ENCODE measurements around the gene CSNK1D.

Gene CSNK1D

GRCh38 chr17:82226809-82227628 lies 46.5 kb downstream of the CSNK1D start:
- no peak overlapping the region for H3K4me3 ChIP-seq (ENCODE audit: low read depth, low read length)
- no peak for TF ChIP-seq CTCF (conservative IDR thresholded peaks at IDR 0.05; ENCODE audit: low read depth, low read length)

GRCh38 chr17:82226146-82226808 lies 47.2 kb downstream of the CSNK1D start:
- TF ChIP-seq CTCF (conservative IDR thresholded peaks at IDR 0.05; ENCODE audit: low read depth, low read length): no peak
- no peak for DNase-seq (ENCODE audit: low read depth)
- H3K4me3 ChIP-seq (ENCODE audit: low read depth, low read length): no peak overlapping the region

More at GRCh38 chr17:82226809-82227628, 46.5 kb downstream of the CSNK1D start:
- DNase-seq (ENCODE audit: low read depth): no peak

- TF ChIP-seq CTCF (conservative IDR thresholded peaks at IDR 0.05; ENCODE audit: low read depth, low read length): no peak
- DNase-seq (ENCODE audit: low read depth): no peak
- no peak overlapping the region for H3K4me3 ChIP-seq (ENCODE audit: low read depth, low read length)
Observed at GRCh38 chr17:82225368-82226029, 48.0 kb downstream of the CSNK1D start.

- DNase-seq (ENCODE audit: low read depth): no peak
- no peak overlapping the region for H3K4me3 ChIP-seq (ENCODE audit: low read depth, low read length)
- TF ChIP-seq CTCF (conservative IDR thresholded peaks at IDR 0.05; ENCODE audit: low read depth, low read length): no peak
Observed at GRCh38 chr17:82224666-82225065, 48.8 kb downstream of the CSNK1D start.

GRCh38 chr17:82223517-82223916 lies 50.0 kb downstream of the CSNK1D start:
- no peak for TF ChIP-seq CTCF (conservative IDR thresholded peaks at IDR 0.05; ENCODE audit: low read depth, low read length)
- H3K4me3 ChIP-seq (ENCODE audit: low read depth, low read length): no peak overlapping the region

GRCh38 chr17:82222816-82223215 lies 50.7 kb downstream of the CSNK1D start:
- no peak for DNase-seq (ENCODE audit: low read depth)
- H3K4me3 ChIP-seq (ENCODE audit: low read depth, low read length): no peak overlapping the region
- TF ChIP-seq CTCF (conservative IDR thresholded peaks at IDR 0.05; ENCODE audit: low read depth, low read length): no peak

More at GRCh38 chr17:82223517-82223916, 50.0 kb downstream of the CSNK1D start:
- no peak for DNase-seq (ENCODE audit: low read depth)

Data from choroid plexus epithelial cell (primary cell).